Stimulated activated CD8-positive, alpha-beta memory T cell treated with anti-CD3 and anti-CD28 coated beads, Interleukin-12 subunit alpha, Interleukin-12 subunit beta, amount 100 ng/mL, for 1 hour (primary cell): ENCODE data around the gene BRICD5.
"Not testable (repeated sequence)": the region's sequence is repeated elsewhere in the genome, so short reads cannot be mapped to it uniquely, and the experiment has no call there.

Source experiments
- DNase-seq: peaks from one replicate; pipeline ENCODE4 v3.0.0-alpha.2; 2020; ENCODE audit warnings: low read depth

The BRICD5 gene

GRCh38 chr16:2210386-2211365 is at the start of gene BRICD5:
Gene BRICD5 (minus strand): TSS chr16:2210863. CDS start chr16:2210833, 30 bp downstream.
- no peak for DNase-seq

GRCh38 chr16:2260250-2260649 is 49.6 kb upstream of the BRICD5 start:
- no peak for DNase-seq

GRCh38 chr16:2258530-2258929 is 47.9 kb upstream of the BRICD5 start:
- not testable (repeated sequence) for DNase-seq

GRCh38 chr16:2257726-2258125 is 47.1 kb upstream of the BRICD5 start:
- no peak for DNase-seq

- DNase-seq = no peak
Observed at GRCh38 chr16:2256531-2257140, 46.0 kb upstream of the BRICD5 start.

GRCh38 chr16:2253293-2253692 is 42.6 kb upstream of the BRICD5 start:
- no peak for DNase-seq

GRCh38 chr16:2252806-2253148 is 42.1 kb upstream of the BRICD5 start:
- DNase-seq = no peak

GRCh38 chr16:2251296-2252111 is 40.8 kb upstream of the BRICD5 start, which contains the start of gene ECI1:
Gene ECI1 (minus strand): TSS chr16:2251587. CDS start chr16:2251566, 21 bp downstream.
- peak; percentile 57 for DNase-seq

GRCh38 chr16:2250652-2251295 is 40.1 kb upstream of the BRICD5 start:
- DNase-seq = no peak

GRCh38 chr16:2246301-2246885 is 35.7 kb upstream of the BRICD5 start:
- no peak for DNase-seq

- DNase-seq = no peak
Observed at GRCh38 chr16:2244926-2245795, 34.5 kb upstream of the BRICD5 start.

- DNase-seq = no peak
Observed at GRCh38 chr16:2244301-2244700, 33.6 kb upstream of the BRICD5 start.

- DNase-seq = no peak
Observed at GRCh38 chr16:2243781-2244180, 33.1 kb upstream of the BRICD5 start.

GRCh38 chr16:2243031-2243528 is 32.4 kb upstream of the BRICD5 start:
- DNase-seq = no peak

GRCh38 chr16:2242598-2242997 is 31.9 kb upstream of the BRICD5 start:
- DNase-seq = no peak

- DNase-seq = not testable (repeated sequence)
Observed at GRCh38 chr16:2240331-2240730, 29.7 kb upstream of the BRICD5 start.

GRCh38 chr16:2238838-2239675 is 28.4 kb upstream of the BRICD5 start:
- DNase-seq = no peak

GRCh38 chr16:2238150-2238837 is 27.6 kb upstream of the BRICD5 start:
- no peak for DNase-seq
